Stimulated activated CD4-positive, alpha-beta T cell treated with anti-CD3 and anti-CD28 coated beads, Interleukin-12 subunit alpha, Interleukin-12 subunit beta, amount 100 ng/mL, for 24 hours (primary cell): Measurements from ENCODE around the gene NOS1.

Experiments
- DNase-seq, 2 experiments: peaks; one replicate each; pipeline ENCODE4 v3.0.0-alpha.2; 2020; ENCODE audit warnings: low read depth in 2 of 2

The NOS1 gene

DNA sequence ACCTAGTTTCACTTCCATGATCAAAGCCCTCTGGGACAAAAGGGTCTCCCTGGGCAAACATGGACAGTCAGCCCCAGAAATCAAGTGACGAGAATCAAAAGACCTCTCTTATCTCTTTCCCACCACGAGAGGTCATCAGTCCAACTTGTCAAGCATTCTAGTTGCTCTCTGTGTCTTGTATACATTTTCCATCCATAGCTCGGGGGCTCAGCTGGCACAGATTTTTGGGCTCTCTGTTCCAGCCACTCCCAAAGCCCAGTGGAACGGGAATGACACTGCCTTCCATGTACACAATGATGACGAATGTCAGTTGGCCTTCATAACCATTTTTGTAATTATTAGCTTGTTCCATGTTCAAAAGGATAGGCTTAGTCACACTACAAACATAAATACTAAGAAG, 29.7 kb downstream of the NOS1 start:
- DNase-seq = no peak

DNA sequence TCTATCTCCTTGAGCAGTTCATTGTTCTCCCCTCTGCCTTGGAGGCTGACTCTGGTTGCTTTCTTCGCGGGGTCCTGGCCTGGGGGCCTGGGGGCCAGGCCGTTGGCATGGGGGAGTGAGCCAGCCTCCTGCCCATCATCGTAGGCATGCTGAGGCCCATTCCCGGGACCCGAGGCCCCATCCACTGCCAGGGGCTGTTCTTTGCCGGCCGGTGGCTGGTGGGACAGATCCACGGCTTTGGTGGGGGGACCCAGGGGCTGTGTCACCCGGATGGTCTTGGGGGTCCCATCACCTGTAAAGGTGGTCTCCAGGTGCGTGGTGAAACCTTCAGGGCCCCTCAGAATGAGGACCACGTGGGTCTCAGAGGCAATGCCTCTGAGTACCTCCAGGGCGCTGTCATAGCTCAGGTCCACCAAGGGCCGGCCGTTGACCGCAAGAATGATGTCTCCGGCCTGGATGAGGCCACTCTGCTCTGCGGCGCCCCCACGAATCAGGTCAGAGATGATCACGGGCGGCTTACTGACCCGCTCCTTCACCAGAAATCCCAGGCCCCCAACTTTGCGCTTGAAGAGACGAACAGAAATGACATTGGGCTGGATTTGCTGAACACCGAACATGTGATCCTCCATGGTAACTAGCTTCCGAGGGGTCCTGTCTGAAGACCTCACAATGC, 30.8 kb downstream of the NOS1 start:
- no peak for DNase-seq

DNA sequence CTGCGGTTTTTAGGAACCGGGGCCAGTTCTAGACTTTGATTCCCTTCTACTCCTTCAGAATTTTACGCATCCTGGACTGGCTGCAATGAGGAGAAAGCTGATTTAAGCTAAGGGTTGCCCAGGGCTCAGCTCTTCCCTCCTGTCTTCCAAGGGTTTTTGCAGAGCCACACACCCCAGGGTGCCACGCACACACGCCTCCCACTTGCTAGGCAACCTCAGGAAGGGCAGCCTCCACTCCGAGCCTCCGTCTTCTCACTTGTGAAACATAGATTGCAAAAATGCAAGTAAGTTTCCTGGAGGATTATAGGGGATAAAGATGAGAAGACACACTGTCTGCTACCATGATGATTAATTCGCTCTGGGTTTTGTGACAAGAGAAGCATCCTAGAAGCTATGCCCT, 31.7 kb downstream of the NOS1 start:
- DNase-seq = no peak

DNA sequence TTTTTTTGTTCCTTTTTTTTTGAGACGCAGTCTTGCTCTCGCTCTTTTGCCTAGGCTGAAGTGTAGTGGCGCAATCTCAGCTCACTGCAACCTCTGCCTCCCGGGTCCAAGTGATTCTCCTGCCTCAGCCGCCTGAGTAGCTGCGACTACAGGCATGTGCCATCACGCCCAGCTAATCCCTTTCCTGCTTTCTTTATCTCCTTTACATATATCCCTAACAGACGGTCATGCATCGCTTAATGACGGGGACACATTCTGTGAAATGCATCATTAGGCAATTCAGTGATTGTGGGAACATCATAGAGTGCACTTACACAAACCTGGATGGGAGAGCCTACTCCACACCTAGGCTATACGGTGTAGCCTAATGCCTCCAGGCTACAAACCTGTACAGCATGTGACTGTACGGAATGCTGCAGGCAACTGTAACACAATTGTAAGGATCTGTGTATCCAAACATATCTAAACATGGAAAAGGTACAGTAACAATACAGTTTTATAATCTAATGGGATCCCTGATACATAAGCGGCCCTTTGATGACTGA, 32.8 kb downstream of the NOS1 start:
- no peak for DNase-seq

DNA sequence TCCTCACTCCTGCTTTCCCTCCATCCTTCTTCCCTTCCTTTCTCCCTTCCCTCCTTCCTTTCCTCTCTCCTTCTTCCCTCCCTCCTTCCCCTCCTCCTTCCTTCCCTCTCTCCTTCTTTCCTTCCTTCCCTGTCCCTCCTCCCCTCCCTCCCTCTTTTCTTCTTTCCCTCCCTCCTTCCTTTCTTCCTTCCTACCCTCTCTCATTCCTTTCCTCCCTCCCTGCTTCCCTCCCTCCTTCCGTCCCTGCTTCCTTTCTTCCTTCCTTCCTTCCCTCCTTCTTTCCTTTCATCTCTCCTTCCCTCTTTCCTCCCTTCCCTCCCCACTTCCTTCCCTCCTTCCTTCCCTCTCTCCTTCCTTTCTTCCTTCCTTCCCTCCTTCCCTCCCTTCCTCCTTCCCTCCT, 39.0 kb downstream of the NOS1 start:
- no peak for DNase-seq

DNA sequence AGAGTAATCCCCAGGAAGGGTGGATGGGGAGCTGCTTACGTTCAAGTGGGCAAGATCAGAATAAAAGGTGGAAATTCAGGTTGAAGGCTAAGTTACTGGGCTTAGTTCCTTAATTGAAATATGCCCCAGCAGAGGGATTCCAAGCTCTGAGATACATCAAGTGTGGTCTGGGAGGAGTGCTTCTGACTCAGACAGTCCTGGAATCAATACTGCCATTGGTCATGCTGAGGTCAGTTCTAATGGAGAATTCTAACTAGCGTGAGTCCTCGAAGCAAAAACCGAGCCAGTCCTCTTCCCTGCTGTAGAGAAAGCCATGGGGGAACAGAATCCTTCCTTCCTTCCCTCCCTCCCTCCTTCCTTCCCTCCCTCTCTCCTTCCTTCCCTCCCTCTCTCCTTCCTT, 39.9 kb downstream of the NOS1 start:
- DNase-seq = no peak

DNA sequence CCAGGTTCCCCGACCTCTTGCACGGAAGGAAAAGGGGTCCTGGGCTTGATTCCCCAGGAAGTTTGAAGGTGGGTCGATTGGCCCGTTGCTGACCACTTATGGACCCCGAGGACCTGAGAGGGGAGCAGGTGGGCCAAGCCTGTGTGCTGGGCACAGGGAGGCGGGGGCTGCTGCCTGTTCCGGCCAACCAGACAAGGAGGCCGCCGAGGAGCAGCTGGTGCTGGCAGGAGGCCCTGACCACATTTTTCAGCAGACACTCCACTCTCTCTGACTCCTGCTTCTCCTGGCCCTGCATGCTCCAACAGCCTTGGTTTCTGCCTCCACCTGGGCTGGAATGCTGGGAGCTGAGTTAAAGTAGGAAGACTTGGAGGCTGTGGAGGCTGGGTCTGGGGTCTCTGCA, 42.8 kb downstream of the NOS1 start:
- DNase-seq = no peak

DNA sequence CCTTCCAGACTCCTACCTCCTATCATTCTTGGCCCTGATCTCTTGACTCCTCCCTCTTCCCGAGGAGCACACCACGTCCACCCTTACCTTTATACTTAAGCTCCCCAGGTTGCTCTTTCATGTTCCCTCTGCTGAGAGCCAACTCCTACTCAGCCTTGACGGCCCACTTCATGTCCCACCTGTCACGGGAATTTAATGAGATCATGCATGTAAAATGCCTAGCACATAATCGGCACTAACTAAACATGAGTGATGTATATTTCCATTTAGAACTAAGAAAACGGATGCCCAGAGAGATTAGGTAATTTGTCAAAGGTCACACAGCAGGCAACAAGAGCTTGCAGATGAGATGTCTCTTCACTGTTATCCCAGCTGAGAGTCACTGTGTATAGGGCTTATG, 45.1 kb downstream of the NOS1 start:
- no peak for DNase-seq

DNA sequence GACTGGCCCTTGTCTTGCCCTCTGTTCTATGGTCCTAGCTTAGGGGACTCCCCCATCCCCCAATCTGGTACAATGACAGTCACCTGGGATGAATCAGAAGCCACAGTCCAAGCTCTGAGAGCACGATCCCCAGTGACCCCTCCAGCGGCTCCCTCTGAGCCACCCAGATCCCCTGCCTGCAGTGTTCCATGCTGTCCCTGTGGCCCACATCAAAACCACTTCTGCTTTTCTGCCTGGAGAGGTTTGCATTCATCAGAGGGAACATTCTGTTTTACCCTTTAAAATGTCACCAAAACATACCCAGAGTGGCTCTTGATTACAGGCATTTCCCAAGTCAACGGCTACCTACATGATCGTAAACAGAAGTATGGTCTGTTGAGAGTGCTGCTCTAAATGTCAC, 47.5 kb downstream of the NOS1 start:
- no peak for DNase-seq

DNA sequence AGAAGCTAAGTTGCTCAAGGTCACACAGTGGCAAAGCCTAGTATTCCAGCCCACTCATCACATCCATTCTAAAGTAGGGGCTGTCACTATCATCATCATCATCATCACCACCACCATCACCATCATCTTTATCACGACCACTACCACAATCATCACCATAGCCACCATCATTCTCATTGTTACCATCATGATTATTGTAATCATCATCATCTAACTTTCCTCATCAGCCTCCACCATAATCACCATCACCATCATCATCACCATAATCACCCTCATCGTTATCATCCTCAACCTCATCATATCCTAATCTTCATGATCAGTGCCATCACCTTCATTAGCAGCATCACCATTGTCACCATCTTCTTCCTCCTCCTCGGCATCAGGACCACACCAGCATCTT, 48.7 kb downstream of the NOS1 start:
- no peak for DNase-seq

DNA sequence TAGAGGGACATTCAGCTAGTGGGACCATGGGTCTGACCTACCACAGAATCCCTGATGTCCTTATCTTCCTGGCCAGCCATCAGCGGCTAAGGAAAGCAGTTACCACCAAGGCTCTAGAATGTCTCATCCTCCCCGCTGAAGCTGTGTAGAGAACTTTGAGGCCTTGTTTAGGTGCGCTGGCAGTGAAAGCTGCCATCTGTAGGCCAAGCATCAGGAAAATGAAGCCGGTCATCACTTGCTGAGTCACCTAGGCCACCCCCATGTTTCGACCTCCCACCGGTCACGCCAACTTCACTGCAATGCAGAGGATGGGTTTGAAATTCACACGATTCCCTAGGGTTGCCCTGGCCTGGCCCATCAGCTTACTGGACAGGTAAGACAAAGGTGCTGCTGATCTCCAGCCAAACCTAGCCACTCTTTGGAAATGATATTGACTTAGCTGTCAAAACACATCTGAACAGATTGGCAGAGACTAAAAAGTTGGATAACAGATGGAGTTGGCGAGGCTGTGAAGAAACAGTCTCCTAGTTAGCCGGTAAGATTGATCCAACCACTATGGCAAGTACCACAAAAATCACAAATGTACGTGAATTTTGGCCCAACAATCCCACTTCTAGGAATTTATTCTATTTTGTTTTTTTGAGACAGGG, 52.0 kb downstream of the NOS1 start:
- DNase-seq = no peak

DNA sequence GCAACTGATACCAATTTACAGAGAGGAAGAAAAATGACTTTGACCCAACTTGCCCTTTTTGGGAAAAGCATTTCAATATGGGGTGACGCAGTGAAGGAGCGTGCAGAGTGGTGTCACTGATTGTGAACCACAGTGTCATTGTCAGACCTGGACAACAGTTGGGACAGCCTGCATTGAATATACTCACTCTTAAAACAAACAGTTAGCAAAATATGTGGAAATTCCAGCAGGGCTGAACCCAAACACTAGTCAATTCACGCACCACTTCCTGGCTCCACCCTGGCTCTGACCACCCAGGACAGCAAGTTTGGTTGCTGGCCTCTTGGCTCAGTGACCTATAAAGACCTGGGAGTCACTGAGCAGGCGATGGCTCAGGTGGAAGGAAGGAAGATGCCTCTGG, 61.3 kb downstream of the NOS1 start:
- no peak for DNase-seq

DNA sequence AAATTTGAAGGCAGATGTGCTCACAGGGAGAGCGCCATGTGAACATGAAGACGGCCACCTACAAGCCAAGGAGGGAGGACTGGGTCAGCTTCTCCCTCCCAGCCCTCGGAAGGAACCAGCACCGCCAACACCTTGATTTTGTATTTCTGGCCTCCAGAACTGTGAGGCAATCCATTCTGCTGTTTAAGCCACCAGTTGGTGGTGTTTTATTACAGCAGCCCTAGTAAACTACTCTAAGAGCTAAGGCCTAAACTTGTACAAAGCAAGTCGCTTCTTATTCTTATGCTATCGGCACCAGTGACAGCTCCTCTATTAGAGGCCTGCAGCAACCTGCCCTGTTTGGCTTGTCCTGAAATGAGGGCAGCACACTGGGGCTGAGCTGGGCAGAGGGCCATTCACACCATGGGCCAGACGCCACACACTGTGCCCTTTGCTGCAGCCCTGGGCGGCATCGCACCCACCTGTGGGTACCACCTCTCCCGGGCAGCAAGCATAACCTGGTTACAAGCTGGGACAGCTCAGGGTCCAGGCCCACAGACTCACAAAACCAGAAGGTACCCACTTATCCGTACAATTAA, 62.7 kb downstream of the NOS1 start:
- DNase-seq = no peak

DNA sequence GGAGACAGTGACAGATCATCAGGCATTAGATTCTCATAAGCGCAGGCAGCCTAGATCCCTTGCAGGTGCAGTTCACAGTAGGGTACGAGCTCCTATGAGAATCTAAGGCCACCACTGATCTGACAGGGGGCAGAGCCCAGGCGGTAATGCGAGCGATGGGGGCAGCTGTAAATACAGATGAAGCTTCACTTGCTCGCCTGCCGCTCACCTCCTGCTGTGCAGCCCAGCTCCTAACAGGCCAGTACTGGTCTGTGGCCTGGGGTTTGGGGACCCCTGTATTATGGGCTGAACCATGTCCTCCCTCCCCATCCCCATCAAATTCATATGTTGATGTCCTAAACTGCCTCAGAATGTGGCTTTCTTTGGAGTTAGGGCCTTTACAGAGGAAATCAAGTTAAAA, 63.2 kb downstream of the NOS1 start:
- DNase-seq = no peak

DNA sequence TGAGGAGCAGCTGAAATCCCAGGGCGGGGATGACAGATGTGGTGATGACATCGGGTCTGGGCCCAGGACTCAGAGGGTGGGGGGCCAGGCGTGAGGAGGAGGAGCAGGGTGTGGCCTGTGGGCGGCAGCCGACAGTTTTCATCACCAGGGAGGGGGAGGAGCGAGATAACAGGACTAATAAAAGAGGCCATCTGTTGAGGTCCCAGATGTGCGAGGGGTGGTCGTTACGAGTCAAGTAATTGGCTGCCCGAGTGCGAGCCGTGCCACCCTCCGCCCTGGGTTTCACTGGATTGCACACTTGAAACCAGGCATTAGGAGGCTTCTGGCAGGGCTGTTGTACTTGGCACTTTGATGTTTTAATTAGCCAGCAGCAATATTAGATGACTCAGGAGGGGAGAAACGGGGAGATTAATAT, 67.2 kb downstream of the NOS1 start:
- DNase-seq = no peak

DNA sequence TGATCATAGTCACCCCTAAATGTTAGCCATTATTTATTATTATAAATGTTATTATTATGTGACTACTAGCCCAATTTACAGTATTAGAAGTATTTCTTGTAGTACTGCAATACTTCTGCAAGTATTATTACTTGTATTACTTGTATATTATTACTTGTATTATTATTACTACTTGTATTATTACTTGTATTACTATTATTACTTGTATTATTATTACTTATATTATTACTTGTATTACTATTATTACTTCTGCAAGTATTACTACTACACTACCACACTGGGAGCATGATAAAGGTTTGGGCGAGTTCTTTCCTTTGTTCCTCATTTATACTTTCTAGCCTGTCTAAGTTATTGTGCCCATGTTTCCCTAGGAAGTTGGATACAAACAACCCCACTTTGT, 67.9 kb downstream of the NOS1 start:
- DNase-seq = no peak

DNA sequence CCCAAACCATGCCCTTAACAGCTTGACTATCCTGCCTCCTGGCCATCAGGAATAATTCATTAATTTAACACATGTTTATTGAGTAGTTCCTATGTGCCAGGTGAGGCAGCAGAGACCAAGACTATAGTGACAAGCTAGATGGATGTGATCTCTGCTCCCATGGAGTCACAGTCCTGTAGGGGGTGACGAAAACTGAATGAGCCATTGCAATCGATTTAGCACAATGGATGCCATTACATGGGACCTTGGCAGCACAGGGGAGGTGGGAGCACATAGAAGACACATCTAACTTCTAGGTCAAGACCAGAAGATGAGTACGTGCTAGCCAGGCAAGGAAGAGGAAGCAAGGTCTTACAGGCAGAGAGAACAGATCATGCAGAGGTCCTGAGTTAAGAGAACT, 68.7 kb downstream of the NOS1 start:
- no peak for DNase-seq

DNA sequence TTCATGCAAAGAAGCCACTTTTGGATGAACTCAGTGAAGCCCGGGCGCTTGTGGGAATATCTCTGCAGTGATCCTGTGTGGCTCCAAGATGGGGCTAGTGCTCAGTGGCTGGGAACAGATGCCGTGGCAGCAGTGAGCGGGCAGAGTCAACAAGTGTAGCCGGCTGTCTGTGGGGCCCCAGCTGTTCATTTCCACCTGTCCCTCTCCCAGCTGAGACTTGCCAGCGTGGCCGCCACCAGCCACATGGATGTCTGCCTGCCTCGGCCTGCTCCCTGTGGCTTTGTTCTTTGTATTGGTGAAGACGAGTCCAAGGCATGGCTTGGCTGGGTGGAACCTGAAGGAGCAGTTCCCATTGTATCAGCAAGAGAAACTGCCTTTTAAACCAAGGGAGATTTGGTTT, 77.3 kb downstream of the NOS1 start:
- no peak for DNase-seq

DNA sequence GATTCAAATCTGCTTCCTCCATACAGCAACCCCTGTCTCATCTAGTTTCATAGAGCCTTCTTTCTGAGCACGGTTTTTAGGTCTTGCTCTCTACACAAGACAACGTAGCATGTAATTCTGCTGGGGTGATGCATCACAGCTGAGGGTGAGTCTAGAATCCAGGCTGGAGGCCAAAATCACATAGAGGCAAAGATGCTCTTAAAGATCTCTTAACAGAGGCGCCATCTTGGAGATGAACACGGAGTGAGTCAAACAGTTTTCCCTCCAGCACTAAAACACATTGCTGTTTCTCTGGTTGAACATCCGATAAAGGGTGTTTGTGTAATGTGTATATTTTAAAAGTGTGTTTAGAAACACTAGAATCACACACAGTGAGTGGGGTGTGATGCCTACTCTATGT, 78.9 kb downstream of the NOS1 start:
- no peak for DNase-seq

DNA sequence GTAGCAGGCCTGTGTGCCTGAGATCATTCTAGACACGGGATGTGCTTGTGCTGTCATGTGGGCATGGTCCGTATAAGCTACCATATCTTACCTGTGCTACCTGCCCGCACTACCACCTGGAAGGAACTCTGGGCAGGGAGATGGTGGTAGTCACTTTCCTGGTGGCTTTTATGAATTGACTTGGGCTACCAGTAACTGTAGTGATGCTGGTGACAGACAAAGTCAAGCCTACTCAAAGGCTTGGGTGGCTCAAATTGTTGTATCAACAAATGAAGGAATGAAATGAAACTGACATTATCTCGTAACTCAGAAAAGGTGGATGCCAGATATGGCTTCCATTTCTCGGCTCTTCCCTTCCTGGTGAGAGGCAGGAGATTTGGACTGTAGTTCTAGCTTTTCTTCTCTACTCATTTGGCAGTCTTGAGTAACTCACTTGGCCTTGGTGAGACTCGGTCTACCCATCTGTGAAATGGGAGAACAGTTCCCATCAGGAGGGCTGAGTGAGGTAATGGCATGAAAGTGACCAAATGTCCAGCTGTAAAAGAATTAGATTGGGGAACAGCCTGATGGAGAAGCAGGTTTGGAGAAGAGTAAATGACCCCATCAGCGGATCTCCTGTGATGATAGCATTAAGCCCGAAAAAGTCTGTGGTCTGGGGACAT, 81.3 kb downstream of the NOS1 start:
- DNase-seq = no peak

DNA sequence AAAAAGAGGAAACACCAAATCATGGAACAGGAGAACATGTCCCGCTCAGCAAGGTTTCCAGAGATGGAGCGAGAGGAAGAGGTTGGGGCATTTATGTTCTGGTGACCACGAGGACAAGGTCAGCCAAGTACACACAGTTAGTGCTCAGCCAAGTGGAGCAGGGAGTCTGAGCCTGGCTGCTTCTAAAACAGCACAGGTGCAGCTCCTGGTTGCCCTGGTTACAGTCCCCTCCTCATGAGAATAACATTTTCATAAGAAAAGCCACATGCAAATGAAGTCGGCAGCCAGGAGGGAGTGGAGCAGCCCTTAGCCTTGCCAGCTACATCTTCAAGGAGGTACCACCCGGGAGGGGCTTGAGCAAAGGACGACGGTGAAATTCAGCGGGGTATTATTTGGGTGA, 81.8 kb downstream of the NOS1 start:
- no peak for DNase-seq

DNA sequence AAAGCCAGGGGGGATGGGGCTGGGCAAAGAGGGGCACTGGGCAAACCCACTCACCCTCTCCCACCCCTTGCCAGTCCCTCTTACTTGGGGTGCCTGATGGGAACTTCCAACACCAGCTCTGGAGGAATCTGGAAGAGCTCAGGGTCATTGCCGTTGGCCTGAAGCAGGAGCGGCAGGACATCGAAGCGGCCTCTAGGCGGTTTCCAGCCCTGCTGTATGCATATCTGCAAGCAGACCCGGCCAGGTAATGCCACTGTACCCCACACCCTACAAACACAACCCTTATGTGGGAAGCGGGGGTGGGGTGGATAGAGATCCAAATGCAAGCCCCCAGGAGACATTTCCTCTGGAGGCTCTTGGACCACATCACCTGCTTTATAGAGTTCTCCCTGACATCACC, 83.6 kb downstream of the NOS1 start:
- DNase-seq = no peak

DNA sequence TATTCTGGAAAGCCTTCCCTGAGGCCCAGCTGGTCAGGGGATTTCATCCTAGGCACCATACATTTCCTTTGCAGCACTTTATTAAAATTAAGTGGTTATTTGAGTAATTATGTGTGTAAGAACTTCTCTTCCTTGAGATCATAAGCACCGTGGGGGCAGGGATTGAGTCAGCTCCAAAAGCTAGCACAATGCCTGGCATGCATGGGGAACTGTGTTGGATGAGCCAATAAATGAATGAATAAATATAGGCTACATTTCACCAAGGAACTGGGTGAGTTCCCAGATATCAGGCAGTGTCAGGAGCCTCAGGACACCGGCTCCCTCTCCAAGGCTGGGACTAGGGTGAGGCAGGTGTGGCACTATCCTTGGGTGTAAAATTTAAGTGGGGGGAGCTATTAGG, 88.3 kb downstream of the NOS1 start:
- DNase-seq = no peak
